Neural progenitor cell (in vitro differentiated cells): ENCODE results near the gene AADAC.

Experiments
- CTCF ChIP-seq: fragments of 200-600 bp; sonication (generic); IDR thresholded peaks from 2 replicates; pipeline ENCODE4 v1.5.1; 2017; ENCODE audit warnings: antibody characterized with exemption, mild to moderate bottlenecking
- EZH2 ChIP-seq: fragments of 200-600 bp; sonication (generic); IDR thresholded peaks from 2 replicates; pipeline ENCODE4 v1.6.1; 2017; ENCODE audit warnings: antibody characterized with exemption, mild to moderate bottlenecking, moderate library complexity
- EZH2phosphoT487 ChIP-seq: fragments of 200-600 bp; sonication (generic); IDR thresholded peaks from 2 replicates; pipeline ENCODE4 v1.6.1; 2017; ENCODE audit warnings: antibody characterized with exemption

GRCh38 chr3:151788401-151788800, 25.5 kb upstream of the AADAC start:
- no peak for TF ChIP-seq CTCF
- TF ChIP-seq EZH2 = no peak
- no peak for TF ChIP-seq EZH2phosphoT487
